Astrocyte of the hippocampus (primary cell): ENCODE measurements around the gene MRGPRF.

Experiments used
- DNase-seq: peaks from one replicate; pipeline ENCODE4 v3.0.0; 2011; ENCODE audit warnings: low read depth, low spot score

The MRGPRF gene

DNA sequence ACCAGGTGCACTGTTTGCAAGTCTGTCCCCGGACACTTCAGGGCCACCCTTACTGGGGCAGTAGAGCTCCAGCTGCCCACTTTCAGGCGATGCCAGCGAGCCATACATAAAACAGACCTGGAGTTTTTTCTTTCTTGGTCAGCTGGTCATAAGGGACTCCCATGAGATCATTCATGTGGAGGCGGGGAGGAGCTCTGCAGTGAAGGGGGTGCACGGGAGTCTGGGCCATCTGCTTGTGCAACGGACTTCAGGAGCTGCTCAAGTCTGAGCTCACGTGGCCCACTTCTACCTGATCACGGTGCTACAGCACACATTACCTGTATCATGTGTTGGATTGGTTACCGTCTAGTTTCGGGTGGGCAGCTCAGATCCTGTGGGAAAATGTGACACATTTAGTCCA is 9.2 kb upstream of the MRGPRF start:
- DNase-seq = no peak

DNA sequence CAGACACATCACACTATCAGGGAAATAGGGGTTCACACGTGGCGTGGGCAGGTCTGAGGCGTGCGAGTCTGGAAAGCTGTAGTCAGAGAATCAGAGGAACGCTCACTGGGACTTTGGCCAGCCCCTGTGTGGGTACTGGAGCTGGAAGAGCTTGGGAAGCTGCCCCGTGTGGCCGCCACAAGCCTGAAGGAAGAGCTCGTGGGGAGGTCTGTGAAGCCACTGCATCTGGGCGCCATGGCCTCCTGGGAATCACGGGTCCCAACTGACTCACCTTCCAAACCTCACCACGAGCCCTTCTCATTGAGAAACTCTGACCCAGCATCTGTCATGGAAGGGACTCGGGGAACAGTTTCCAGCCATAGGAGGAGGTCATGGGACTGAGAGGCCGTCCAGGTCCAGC is 5.9 kb upstream of the MRGPRF start:
- DNase-seq = peak; percentile 88

DNA sequence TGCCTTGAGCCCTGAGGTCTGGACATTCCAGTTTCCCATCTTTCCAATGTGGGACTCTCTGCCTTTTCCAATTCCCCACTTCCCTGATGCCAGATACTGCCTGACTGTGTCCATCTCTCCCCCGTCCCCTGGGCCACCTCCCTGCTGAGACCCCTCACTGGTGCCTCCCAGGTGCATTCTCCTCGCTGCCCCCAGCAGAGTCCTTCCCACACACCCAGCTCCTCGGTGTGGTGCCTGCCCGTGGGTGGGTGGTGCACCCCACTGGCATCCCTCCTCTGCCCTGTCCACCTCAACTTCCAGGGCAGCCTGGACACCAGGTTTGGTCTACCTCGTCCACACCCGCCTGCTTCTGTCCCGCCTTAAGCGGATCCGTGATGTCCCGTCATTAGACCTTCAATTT is 4.9 kb upstream of the MRGPRF start:
- no peak for DNase-seq

DNA sequence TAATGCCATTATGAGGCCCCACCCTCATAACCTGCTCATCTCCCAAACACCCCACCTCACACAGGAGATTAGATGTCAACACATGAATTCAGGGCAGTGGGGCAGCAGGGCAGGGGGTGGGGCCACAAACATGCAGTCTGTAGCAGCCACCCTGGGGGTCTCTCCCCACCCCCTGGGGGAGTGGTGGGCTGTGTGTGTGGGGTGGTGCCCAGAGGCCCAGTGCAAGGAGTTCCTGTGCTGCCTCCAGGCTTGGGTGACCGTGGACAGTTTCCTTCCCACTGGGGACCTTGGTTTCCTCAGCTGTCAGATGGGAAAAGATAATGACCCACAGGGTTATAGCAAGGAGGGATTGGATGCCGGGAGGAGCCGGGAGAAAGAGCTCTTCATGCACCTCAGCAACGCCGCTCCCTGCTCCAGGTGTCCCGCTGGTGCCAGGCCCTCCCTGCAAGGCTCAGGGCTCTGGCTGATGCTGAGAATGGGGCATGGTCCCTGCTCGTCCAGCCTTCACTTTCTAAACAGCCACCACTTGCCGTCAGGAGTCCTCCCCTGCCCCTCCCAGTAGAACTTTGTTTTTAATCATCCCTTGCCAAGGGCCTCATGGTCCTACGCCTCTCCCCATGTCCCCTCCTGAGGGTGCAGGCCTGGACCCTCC is 2.0 kb upstream of the MRGPRF start:
- no peak for DNase-seq

DNA sequence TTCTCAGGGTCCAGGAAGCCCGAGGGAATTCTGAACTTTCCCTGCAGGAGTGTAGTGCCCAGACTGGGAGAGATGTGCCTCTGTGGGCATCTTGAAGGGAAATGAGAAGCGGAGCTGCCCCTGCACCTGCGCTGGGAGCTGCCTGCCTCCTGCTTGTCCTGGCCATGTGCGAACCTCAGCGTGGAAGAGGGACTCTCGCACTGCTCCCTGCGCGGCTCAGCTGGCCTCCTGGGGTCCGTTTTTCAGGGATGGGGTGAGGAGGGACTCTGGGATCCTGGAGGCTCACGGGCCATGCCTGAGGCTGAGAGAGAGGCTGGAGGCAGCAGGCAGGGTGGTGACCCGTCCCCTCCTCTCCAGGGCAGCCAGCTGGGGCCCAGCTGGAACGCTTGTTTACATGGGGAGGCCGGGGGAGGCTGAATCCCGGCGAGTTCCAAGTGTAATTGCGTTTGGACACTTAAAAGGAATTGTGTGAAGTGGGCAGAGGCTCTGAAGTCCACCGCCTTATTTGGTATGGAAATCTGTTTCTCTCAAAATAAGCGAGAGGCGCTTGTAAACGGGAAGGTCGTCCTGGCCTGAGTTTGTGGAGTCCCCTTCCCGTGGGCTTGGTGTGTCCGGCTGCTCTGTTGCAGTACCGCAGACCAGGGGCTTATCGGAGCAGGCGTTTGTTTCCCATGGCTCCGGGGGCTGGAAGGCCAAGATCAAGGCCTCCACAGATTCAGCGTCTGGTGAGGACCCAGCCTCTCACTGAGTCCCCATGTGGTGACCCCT is 1.2 kb upstream of the MRGPRF start:
- peak; percentile 38 for DNase-seq

DNA sequence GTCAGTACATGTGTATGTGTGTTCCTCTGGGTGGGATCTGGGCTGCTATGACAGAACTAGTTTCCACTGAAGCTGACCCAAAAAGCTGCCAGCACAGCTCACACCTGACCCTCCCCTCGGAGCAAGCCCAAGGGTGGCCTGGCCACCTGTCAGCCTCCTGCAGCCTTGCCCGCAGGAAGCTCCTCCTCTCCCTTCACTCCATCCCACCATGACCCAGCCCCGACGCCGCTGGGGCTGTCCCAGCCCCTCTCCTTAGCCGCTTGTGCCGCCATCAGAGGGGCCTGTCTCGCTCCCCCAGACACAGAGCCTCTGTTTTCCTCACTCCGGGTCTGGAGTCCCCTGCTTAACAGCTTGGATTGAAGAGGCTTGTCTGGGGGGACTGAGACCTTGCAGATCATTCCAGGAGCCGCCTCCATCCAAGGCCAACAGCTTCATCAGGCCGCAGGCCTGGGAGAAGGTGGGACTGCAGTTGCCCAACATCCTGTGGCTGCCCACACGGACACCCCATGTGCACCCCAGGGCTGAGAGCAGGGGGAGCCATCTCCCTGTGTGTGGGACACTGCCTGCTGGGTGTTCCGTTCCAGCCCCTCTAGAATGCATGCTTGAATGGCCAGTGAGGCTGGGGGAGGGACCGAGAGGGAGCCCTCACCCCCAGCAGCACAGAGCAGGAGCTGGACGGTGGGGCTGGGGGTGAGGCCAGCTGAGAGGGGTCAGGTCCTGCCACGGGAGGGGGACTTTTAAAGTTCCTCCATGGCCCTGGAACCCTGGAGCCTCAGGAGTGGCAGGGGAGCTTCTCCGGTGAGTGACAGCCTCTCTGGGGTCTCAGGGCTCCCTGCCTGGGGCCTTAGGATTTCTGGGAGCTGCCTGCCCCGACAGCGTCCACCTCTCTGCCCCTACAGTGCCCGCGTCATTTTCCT is 696 bp downstream of the MRGPRF start:
- peak; percentile 21 for DNase-seq

DNA sequence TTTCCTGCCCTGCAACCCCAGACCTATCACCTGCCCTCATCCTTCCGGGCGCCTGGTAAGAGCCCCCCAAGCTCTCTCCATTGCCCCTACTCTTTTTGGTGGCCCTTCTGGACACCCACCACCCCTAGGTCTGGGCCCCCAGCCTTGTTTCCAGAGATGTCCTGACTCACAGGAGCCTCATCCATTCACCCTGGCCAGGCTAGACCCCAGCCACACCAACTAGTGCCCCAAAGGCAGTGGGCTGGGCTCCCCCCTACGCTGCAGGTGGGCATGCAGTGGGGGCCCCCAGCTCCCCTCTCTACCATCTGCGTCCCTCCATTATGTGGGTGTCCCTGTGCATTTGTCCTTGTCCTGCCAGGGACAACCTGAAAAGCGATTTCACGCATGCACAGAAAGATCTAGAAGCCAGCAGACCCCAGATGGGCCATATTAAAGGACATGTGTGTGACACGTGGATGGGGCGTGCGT is 1.4 kb downstream of the MRGPRF start:
- DNase-seq = no peak

DNA sequence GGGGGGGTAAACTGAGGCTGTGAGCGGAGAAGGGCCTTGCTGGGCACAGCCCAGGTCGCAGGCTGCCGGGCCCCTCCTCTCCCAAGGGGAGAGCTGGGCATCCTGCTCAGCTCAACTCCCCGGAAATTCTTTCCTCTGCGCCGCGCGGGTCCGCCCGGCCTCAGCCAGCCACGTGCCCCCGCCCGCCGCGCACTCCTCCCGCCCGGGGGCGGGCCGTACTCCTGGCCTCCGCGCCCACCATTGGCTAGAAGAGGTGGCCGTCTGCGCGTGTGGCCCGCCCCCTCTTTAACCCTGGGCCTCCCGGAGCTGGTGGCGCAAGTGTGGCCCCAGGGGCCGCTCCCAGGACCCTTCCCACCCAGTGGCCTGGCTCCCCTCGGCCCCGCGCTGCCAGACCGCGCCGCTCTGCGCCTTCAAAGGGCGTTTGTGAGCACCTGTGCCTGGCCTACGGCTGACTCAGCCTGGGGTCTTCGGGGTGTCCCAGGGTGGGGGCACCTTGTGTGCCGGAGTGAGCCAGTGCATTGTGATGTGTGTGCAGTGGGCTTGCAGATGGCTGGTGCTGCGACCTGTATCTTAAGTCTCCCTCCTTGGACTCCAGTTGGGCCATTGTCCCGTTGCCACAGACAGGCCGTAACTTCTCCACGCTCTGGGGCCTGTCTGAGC is 2.0 kb downstream of the MRGPRF start:
- peak; percentile 90 for DNase-seq

DNA sequence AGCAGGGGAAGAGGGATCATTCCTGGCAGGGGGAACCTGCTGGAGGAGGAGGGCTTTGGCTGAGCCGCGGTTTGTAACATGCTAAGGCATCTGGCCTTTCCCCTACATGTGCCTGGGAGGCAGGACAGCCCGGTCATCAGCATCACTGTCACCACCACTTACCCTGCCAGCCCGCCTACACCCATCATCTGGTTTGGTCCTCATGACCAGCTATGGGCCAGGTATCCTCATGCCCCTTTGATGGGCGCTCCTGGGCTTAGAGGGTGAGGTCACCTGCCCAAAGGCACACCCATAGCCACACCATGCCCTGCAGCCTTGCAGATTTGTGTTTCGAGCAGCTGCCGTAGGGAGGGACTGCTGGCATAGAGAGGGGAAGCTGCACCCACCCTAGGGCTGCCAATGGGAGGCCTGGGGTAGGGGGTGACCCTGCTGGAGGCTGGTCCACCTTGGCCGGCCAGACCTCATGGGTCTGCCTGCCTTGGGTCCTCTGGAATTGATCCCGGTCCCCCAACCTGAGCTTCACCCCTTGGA is 2.6 kb downstream of the MRGPRF start:
- peak; percentile 31 for DNase-seq

DNA sequence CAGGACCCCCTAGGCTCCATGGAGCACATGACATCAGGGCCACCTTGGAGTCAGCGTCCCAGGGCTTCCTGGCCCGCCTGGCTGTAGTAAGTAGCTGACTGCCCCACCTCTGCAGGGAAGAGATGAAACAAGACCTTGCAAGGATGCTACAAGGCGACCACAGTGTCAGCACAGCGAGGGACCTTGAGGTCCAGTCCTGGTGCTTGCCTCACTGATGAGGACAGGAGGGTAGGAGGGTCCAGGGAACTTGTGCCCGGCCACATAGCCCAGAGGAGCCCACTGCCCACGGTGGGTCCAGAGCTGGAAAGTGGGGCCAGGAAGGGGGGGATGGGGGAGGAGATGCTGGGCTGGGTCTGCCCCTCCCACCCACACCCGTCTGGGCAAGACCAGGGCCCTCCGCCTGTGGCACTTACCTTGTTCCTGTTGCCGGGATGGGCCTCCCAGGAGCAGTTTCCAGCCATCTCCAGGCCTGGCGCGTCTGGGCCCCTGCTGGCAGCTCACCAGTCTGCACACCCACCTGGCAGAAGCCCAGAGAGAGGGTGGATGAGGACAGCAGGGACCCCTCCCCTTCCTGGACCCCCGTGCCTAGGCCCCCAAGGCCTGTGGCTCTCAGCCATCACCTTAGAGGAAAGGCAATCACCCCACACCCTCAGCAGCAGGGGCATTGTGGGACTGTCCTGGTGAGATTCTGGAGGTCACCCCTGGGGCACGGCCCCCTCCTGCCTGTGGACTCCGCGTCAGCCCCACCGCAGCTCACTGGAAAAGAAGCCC is 3.4 kb downstream of the MRGPRF start:
- peak; percentile 48 for DNase-seq

DNA sequence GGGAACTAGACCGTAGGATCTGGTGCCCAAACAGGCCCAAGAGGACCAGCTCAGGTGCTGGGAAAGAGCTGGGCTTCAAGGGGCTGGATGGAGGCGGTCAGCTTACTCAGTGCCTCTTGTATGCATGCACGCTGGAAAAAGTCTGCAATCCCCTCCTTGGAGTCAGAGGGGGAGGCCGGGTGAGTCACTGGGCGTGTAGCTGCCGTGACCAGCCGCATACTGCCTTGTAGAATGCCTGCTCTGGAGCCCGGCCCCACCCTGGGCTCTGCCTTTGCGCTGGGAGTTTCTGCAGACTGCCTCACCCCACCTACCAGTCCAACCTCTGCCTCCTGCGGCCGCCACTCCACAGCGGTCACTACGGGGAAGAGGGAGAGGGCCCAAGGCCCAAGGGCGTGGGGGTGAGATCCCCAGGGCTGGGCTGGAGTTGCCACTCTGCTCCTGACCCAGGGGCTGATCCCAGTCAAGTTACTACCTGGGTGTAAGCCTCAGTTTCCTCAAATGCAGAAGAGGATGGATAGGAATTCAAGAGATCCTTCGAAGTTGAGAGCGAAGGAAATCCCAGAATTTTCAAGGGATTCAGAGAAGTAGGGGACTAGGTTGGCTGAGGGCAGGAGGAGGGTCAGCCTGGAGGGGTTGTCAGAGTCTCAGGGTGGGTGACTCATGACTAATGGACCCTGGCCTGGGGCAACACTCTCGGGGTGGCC is 4.2 kb downstream of the MRGPRF start:
- peak; percentile 98 for DNase-seq

DNA sequence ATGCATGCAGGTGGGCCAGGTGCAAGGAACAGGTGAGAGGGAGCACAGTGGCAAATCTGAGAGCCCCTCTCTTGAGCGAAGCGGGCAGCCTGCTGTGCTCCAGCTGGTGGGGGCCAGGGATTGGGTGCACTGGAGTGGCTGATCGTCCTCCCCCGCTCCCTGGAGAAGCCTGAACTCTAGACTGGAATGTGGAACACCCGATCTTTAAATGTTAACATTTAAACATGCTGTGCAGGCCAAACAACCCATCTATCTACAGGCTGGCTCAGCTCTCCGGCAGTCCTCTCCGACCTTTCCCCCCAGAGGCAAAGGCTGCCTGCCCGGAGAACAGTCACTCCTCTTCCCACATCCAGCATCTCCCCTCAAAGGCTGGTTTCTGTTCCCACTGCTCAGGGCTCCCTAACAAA is 5.1 kb downstream of the MRGPRF start:
- DNase-seq = peak; percentile 18

DNA sequence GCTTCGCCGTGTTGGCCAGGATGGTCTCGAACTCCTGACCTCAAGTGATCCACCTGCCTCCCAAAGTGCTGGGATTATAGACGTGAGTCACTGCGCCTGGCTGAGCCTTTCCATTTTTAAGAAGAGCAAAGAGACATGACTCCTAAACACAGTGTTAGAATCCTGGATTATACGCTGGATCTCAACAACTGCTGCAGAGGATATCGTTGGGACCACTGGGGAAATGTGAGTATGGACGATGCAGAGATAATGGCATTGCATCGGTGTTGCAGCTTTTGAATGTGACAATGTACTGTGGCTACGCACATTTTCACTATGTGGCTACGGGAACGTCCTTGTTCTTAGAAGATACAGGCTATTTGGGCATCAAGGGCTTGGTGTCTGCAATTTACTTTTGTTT is 6.2 kb downstream of the MRGPRF start:
- no peak for DNase-seq

DNA sequence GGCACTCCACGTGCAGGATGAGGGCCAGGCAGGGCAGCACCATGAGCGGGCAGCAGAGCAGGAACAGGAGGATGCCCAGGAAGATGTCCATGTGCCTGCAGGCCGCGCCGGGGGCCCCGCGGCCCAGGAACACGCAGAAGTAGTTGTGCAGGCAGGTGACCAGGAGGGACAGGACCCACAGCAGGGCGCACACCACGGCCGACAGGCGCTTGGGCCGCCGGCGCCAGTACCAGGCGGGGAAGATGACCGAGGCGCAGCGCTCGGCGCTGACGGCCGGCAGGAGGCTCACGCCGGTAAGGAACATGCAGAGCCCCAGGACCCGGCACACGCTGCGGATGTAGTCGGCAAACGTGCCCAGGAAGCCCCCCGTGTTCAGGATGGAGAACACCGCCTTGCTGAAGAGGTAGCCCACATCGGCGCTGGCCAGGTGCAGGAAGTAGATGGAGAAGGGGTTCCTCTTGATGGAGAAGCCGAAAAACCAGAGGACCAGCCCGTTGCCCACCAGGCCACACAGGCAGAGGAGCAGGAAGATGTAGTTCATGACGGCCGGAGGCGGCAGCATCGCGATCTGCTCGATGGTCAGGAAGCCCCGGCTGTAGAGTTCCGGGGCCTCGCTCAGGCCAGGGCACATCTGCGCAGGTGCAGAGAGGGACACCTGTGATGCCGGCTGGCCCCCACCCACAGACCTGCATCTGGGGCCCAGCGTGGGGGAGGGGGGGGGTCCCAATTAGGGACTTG is 7.2 kb downstream of the MRGPRF start:
- no peak for DNase-seq

DNA sequence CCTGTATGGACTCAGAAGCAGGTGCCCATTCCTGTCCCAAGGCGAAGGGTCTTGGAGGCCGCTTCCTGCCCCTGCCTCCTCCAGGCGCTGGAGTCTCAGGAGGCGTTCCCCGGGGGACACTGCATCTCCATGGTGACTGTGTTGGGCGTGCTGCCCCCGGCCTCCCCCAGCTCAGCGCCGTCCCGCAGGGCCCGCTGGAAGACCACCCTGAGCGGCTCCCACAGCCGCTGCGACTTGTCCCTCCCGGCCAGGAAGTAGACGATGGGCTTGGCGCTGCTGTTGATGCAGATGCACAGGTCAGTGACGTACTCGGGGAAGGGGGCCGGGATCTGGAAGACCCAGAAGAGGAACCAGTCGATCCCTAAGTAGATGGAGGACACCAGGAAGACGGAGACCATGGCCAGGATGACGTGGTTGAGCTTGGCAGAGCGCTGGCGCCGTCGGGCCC is 7.8 kb downstream of the MRGPRF start:
- DNase-seq = no peak

DNA sequence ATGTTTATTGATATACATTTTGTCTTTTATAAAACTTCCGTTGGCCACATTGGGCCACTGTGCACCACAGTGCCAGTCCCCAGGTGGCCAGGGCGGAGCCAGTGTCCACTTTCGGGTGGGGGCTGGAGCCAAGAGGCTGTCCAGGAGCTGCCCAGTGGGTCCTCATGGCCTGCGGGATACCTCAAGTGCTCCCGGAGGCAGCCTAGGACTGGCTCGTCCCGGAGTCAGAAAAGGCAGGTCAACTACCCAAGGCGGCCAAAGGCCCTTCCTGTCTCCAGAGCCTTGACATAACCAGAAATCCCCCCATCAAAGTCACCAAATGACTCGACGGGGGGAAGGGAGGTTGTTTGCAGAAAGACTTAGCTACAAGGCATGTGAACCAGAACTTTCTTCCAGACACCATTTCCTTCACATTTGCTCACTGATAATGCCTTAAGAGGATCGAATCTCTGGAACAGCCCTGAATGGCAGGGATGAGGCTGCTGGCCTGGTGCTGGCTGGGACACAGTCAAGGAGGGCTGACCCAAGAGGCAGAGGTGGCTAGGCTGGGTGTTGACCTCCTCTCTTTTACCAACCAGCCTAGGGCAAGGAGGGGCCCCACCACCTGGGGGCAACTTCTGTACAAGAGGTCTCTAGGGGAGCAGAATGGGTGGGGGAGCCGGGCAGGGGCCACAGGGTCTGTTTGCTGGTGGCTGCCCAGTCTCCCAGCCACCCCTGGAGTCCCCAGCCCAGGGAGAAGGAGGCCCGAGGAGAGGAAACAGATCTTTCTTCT is 8.4 kb downstream of the MRGPRF start:
- no peak for DNase-seq

DNA sequence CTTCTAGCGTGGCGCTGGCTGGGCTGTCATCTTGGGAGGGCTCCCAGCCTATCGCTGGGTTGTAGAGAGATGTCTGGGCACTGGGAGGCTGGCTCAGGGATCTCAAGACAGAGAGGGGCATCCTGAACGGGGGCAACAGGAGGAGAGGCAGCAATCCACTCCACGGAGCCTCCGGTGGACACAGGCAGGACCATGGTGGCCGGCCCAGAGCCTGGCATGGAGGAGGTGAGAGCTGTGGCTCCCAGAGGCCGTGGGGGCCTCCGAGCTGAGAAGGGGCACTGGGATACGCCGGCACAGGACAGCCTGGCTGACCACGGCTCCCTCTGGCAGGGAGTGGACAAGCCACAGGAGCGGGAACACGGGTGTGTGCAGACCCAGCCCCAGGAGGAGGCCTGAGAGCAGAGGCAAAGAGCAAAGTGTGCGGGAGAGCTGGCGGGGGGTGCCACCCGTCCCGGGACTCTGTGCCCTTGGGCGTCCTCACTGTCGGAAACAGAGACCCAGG is 9.1 kb downstream of the MRGPRF start:
- DNase-seq = no peak

DNA sequence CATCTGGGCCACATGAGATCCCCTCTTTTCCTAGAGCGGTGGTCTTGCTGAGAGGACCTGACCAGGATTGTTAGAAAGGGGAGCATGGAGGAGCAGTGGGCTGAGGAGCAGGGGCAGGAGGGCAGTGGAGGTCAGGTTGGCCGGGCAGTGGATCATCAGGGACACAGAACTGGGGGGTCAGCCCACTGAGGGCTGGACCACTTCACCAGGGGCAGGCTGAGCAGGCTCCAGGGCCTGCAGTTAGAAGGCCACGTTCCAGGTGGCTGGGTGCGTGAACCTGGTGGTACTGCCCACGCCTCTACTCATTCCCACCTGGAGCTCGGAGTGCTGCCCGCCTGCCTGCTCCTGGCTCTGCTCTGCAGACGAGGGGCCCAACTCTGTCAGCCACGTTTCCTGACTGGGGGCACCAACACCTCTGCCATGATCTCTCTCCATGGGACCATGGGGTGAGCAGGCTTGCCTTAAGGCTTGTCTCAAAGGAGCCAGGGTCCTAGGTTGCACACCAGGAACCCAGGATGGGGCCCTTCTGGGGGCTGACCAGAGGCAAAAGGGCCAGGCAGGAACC is 9.7 kb downstream of the MRGPRF start:
- no peak for DNase-seq
